Hepatocyte (in vitro differentiated cells): Measurements from ENCODE around the gene IGSF9.
A peak's percentile ranks its signal among the peaks of the same experiment; 100 is the strongest.

Experiments
- EZH2 ChIP-seq: fragments of 200-600 bp; sonication (generic); IDR thresholded peaks from 2 replicates; pipeline ENCODE4 v1.6.1; 2016; ENCODE audit warnings: antibody characterized with exemption, mild to moderate bottlenecking, borderline replicate concordance
- EZH2phosphoT487 ChIP-seq: fragments of 200-600 bp; sonication (generic); IDR thresholded peaks from one replicate; pipeline ENCODE4 v1.6.1; 2018; ENCODE audit warnings: antibody characterized with exemption, mild to moderate bottlenecking, low read depth, moderate library complexity; ENCODE audit not compliant: unreplicated experiment, severe bottlenecking
- TF ChIP-seq, protein P1 (sequence below): fragments of 200-600 bp; sonication (generic); IDR thresholded peaks from 2 replicates; pipeline ENCODE4 v1.5.1; 2016; ENCODE audit warnings: antibody characterized with exemption, mild to moderate bottlenecking; ENCODE audit not compliant: poor library complexity

DNA sequence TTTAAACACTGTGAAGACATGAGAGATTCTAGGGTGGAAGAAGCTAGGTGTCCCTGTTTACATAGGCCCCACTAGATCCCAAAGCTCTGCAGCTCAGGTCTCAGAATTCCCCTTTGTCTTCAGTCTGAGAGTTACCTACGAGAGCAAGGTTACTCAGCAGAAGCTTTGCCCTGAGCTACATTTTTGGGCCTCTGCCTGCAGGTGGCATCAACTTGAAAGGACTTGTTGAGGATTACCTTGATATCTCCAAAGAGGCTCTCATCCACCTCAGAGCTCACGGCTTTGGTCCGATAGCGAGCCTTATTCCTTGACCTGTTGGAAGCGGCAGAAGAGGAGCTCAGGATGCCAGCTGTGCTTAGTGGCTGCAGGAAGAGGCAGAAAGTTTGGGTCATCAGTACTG is 52.5 kb downstream of the IGSF9 start:
- TF ChIP-seq, protein P1, sequence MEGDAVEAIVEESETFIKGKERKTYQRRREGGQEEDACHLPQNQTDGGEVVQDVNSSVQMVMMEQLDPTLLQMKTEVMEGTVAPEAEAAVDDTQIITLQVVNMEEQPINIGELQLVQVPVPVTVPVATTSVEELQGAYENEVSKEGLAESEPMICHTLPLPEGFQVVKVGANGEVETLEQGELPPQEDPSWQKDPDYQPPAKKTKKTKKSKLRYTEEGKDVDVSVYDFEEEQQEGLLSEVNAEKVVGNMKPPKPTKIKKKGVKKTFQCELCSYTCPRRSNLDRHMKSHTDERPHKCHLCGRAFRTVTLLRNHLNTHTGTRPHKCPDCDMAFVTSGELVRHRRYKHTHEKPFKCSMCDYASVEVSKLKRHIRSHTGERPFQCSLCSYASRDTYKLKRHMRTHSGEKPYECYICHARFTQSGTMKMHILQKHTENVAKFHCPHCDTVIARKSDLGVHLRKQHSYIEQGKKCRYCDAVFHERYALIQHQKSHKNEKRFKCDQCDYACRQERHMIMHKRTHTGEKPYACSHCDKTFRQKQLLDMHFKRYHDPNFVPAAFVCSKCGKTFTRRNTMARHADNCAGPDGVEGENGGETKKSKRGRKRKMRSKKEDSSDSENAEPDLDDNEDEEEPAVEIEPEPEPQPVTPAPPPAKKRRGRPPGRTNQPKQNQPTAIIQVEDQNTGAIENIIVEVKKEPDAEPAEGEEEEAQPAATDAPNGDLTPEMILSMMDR = peak; percentile 22
- TF ChIP-seq EZH2phosphoT487 = no peak
- no peak for TF ChIP-seq EZH2
